PC-3 (cell line): ENCODE data around the gene PDZK1IP1.

Experiments
- EZH2 ChIP-seq: fragments of 300-600 bp; sonication (generic); IDR thresholded peaks from one replicate; pipeline ENCODE4 v1.6.1; 2017; ENCODE audit warnings: antibody characterized with exemption, mild to moderate bottlenecking, low read length; ENCODE audit not compliant: unreplicated experiment
- EZH2phosphoT487 ChIP-seq: fragments of 300-600 bp; sonication (generic); IDR thresholded peaks from 2 replicates; pipeline ENCODE4 v1.6.1; 2018; ENCODE audit warnings: mild to moderate bottlenecking, antibody characterized with exemption, low read length, borderline replicate concordance
- TF ChIP-seq, protein P1 (sequence below): fragments of 300-600 bp; sonication (generic); conservative IDR thresholded peaks from 2 replicates; pipeline ENCODE4 v1.5.1; 2017; ENCODE audit warnings: antibody characterized with exemption, low read depth, mild to moderate bottlenecking, low read length

DNA sequence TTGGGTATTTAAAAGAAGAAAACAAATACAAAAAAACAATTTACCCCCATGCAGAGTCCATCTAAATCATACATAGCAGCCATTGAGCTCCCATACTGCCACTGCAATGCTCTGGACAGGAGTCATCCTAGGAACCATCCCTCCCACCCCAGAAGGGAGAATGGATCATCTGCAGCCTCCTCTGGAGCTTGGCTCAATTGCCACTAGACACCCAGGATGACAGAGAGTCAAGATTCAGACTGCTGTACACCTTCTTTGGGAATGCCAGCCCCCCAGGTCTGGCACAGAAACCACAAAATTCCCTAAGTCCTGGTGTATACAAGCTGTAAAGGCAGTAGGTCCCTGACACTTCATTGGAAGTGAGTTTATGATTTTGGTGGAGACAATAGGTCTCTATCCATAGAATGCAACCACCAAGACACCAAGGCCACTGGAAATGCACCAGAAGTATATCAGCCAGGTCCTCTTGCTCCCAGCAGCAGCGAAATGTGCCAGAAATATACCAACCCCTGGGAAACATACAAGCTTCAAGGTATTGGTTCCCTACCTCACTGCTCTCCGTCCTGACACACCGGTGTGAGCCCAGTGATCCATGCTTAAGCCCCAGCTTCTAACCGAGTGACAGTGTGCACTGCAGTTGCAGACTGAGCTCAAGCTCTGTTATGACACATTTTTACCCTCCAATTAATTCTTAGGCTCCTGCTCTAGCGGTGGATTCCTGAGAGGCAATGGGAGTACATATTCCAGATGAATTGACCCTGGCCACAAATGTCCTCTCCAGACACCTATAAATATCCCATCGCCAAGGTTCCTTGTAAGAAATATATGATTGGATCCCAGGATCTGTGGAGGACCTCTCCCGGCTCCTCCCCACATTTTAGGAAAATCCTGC is 37.8 kb upstream of the PDZK1IP1 start:
- TF ChIP-seq, protein P1, sequence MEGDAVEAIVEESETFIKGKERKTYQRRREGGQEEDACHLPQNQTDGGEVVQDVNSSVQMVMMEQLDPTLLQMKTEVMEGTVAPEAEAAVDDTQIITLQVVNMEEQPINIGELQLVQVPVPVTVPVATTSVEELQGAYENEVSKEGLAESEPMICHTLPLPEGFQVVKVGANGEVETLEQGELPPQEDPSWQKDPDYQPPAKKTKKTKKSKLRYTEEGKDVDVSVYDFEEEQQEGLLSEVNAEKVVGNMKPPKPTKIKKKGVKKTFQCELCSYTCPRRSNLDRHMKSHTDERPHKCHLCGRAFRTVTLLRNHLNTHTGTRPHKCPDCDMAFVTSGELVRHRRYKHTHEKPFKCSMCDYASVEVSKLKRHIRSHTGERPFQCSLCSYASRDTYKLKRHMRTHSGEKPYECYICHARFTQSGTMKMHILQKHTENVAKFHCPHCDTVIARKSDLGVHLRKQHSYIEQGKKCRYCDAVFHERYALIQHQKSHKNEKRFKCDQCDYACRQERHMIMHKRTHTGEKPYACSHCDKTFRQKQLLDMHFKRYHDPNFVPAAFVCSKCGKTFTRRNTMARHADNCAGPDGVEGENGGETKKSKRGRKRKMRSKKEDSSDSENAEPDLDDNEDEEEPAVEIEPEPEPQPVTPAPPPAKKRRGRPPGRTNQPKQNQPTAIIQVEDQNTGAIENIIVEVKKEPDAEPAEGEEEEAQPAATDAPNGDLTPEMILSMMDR = no peak
- TF ChIP-seq EZH2 (no peak), EZH2phosphoT487 (no peak)
